Measurements from ENCODE around the gene CD101. TPM values are rescaled to one million over a fixed set of nuclear protein-coding genes. Genes with fewer than 3 reads are reported as not detected.

Gene CD101
- total RNA-seq, 1 experiment from 2014 or later, result 1.2 TPM

GRCh38 chr1:117076648-117077047 is 75.1 kb downstream of the CD101 start:
- Histone ChIP-seq H3K27me3 (ENCODE audit: insufficient read depth, low read length) (no peaks in the 10 kb centered on the region), H3K4me2 (ENCODE audit: low read length) (no peak overlapping the region), H3K27ac (ENCODE audit: low read depth, low read length) (no peak overlapping the region), H3K9ac (ENCODE audit: low read length) (no peak overlapping the region), H3K36me3 (ENCODE audit: control insufficient read depth in 1 of 2, insufficient read depth in 2 of 2, low read length in 2 of 2) (peaks cover 33 to 61% of the 10 kb centered on the region in 2 experiments), H3K4me1 (ENCODE audit: control insufficient read depth in 1 of 2, insufficient read depth in 2 of 2, low read length in 2 of 2) (peaks cover 0 to 8% of the 10 kb centered on the region in 2 experiments; a peak in 2 of 4 replicates), H4K20me1 (ENCODE audit: insufficient read depth) (no peaks in the 10 kb centered on the region), H3K9me2 (ENCODE audit: insufficient read depth) (no peaks in the 10 kb centered on the region), H3K9me3 (ENCODE audit: control insufficient read depth in 1 of 2, insufficient read depth in 1 of 2, low read depth in 1 of 2, low read length in 2 of 2) (no peaks in the 10 kb centered on the region), H2AFZ (ENCODE audit: low read depth, low read length, poor library complexity, severe bottlenecking) (no peak overlapping the region), H3K79me2 (ENCODE audit: insufficient read depth, low read length) (peaks cover 6% of the 10 kb centered on the region; the same call in 1 of the 2 replicates), H3K4me3 (replicated peaks in 1 of 2; ENCODE audit: low read depth in 1 of 2, low read length in 2 of 2) (no peak overlapping the region)
- ATAC-seq, result no peak
- RAD21 ChIA-PET (ENCODE audit: low non-redundant PET in 1 of 2, low total read pairs in 2 of 2, uncharacterized antibody in 2 of 2, unreplicated experiment in 2 of 2), result interaction anchor here in 1 of 2 experiments (0.7 kb wide), 1 partner anchor 208 kb away, joined by 3 read pairs; no protein-coding TSS in a partner anchor
- CTCF ChIA-PET, result interaction anchor here (1.1 to 1.3 kb wide), 2 partner anchors 52 to 208 kb away, joined by 6 to 10 read pairs; no protein-coding TSS in a partner anchor
- POLR2A ChIA-PET, result interaction anchor here (0.5 kb wide), 1 partner anchor 20 kb away, joined by 4 read pairs; no protein-coding TSS in a partner anchor
- intact Hi-C loops (cut with micrococcal nuclease), result no loop called here
- no peak for DNase-seq (ENCODE audit: low read depth, low spot score)
- no TSS peak for BruUV-seq (replicated peaks)
- TF ChIP-seq ZFX (IDR thresholded peaks at IDR 0.05) (no peak), JUND (IDR thresholded peaks at IDR 0.05) (no peak), SRF (IDR thresholded peaks at IDR 0.05; ENCODE audit: low read depth) (no peak), EZH2 (IDR thresholded peaks at IDR 0.05) (no peak), ELF1 (IDR thresholded peaks at IDR 0.05; ENCODE audit: borderline replicate concordance, low read depth) (no peak), SIN3A (IDR thresholded peaks at IDR 0.05; ENCODE audit: low read depth) (no peak), POLR2AphosphoS5 (IDR thresholded peaks at IDR 0.05; ENCODE audit: low read depth, low read length) (no peak), ZNF274 (IDR thresholded peaks at IDR 0.05; ENCODE audit: low read depth, low read length) (no peak), CTCF (IDR thresholded peaks at IDR 0.05 in 2 of 3, conservative IDR thresholded peaks at IDR 0.05 in 1 of 3; ENCODE audit: borderline replicate concordance in 1 of 3, insufficient read depth in 1 of 3, low read depth in 2 of 3, low read length in 2 of 3) (no peak), MAX (IDR thresholded peaks at IDR 0.05) (no peak), CBX3 (IDR thresholded peaks at IDR 0.05; ENCODE audit: low read depth) (no peak), ZBTB33 (IDR thresholded peaks at IDR 0.05; ENCODE audit: extremely low read depth, insufficient replicate concordance, low read length) (no peak), YY1 (IDR thresholded peaks at IDR 0.05; ENCODE audit: extremely low read depth, insufficient replicate concordance, low read depth, low read length) (no peak), CEBPB (IDR thresholded peaks at IDR 0.05; ENCODE audit: low read depth) (no peak), EZH2phosphoT487 (IDR thresholded peaks at IDR 0.05; ENCODE audit: borderline replicate concordance) (no peak), TCF7L2 (IDR thresholded peaks at IDR 0.05; ENCODE audit: borderline replicate concordance, extremely low read depth, insufficient read depth, insufficient read length) (no peak), EGR1 (IDR thresholded peaks at IDR 0.05; ENCODE audit: low read depth) (no peak), RAD21 (IDR thresholded peaks at IDR 0.05; ENCODE audit: low read depth) (no peak)
- TF ChIP-seq, protein P1, sequence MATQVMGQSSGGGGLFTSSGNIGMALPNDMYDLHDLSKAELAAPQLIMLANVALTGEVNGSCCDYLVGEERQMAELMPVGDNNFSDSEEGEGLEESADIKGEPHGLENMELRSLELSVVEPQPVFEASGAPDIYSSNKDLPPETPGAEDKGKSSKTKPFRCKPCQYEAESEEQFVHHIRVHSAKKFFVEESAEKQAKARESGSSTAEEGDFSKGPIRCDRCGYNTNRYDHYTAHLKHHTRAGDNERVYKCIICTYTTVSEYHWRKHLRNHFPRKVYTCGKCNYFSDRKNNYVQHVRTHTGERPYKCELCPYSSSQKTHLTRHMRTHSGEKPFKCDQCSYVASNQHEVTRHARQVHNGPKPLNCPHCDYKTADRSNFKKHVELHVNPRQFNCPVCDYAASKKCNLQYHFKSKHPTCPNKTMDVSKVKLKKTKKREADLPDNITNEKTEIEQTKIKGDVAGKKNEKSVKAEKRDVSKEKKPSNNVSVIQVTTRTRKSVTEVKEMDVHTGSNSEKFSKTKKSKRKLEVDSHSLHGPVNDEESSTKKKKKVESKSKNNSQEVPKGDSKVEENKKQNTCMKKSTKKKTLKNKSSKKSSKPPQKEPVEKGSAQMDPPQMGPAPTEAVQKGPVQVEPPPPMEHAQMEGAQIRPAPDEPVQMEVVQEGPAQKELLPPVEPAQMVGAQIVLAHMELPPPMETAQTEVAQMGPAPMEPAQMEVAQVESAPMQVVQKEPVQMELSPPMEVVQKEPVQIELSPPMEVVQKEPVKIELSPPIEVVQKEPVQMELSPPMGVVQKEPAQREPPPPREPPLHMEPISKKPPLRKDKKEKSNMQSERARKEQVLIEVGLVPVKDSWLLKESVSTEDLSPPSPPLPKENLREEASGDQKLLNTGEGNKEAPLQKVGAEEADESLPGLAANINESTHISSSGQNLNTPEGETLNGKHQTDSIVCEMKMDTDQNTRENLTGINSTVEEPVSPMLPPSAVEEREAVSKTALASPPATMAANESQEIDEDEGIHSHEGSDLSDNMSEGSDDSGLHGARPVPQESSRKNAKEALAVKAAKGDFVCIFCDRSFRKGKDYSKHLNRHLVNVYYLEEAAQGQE (IDR thresholded peaks at IDR 0.05; ENCODE audit: low read depth), result no peak
